Suprapubic skin (tissue), 3 donors: ENCODE results near the gene LENEP.
"Not testable (repeated sequence)": the region's sequence is repeated elsewhere in the genome, so short reads cannot be mapped to it uniquely, and the experiment has no call there.

Experiments
- EP300 ChIP-seq: sonication (generic); formaldehyde crosslinking; IDR thresholded peaks from one replicate; pipeline ENCODE4 v1.6.1; 2017; ENCODE audit warnings: antibody characterized with exemption
- POLR2A ChIP-seq, 2 donors: fragments of 450-650 bp; IDR thresholded peaks; one replicate each; pipeline ENCODE4 v1.6.1; 2017; ENCODE audit warnings: antibody characterized with exemption in 2 of 2, mild to moderate bottlenecking in 2 of 2, moderate library complexity in 2 of 2
- TF ChIP-seq, protein P1 (sequence below), 2 donors: fragments of 200-600 bp in 1 of 2; fragments of 450-650 bp in 1 of 2; sonication (generic) in 1 of 2; IDR thresholded peaks; one replicate each; pipeline ENCODE4 v1.5.1; 2016 to 2019; ENCODE audit warnings: antibody characterized with exemption in 2 of 2, mild to moderate bottlenecking in 1 of 2, moderate library complexity in 1 of 2

GRCh38 chr1:154977762-154978161 is 15.6 kb upstream of the LENEP start:
- not testable (repeated sequence) for TF ChIP-seq POLR2A (IDR thresholded peaks at IDR 0.05); EP300
- TF ChIP-seq, protein P1, sequence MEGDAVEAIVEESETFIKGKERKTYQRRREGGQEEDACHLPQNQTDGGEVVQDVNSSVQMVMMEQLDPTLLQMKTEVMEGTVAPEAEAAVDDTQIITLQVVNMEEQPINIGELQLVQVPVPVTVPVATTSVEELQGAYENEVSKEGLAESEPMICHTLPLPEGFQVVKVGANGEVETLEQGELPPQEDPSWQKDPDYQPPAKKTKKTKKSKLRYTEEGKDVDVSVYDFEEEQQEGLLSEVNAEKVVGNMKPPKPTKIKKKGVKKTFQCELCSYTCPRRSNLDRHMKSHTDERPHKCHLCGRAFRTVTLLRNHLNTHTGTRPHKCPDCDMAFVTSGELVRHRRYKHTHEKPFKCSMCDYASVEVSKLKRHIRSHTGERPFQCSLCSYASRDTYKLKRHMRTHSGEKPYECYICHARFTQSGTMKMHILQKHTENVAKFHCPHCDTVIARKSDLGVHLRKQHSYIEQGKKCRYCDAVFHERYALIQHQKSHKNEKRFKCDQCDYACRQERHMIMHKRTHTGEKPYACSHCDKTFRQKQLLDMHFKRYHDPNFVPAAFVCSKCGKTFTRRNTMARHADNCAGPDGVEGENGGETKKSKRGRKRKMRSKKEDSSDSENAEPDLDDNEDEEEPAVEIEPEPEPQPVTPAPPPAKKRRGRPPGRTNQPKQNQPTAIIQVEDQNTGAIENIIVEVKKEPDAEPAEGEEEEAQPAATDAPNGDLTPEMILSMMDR (IDR thresholded peaks at IDR 0.05), result not testable (repeated sequence)
